Endothelial cell of umbilical vein (primary cell): Measurements from ENCODE around the gene UBA6. TPM values are rescaled to one million over a fixed set of nuclear protein-coding genes. Genes with fewer than 3 reads are reported as not detected.

Experiments used
- BruUV-seq: library from RNA; stranded (reverse); fragments of 400-500 nt; replicated peaks from 2 replicates; lab custom pipeline; 2021; lab: Mats Ljungman, UMichigan
- CTCF ChIA-PET: fragments of 300-600, 350-600 bp; sonication (Branson Sonifier 250); formaldehyde crosslinking; loops from one replicate; lab custom pipeline; 2021; ENCODE audit warnings: antibody characterized with exemption, inconsistent platforms; lab: Charles Lee
- POLR2A ChIA-PET: fragments of 300-600, 350-600 bp; sonication (Branson Sonifier 250); formaldehyde crosslinking; loops from one replicate; lab custom pipeline; 2021; ENCODE audit warnings: antibody characterized with exemption, inconsistent platforms; lab: Charles Lee
- DNase-seq: peaks from one replicate; pipeline ENCODE4 v3.0.0-alpha.2; 2011; ENCODE audit warnings: low read depth, low spot score
- FAIRE-seq: peaks from 2 replicates; lab custom pipeline; 2011; peaks lifted over from hg19 to GRCh38; lab: Jason Lieb, UNC
- H2AFZ ChIP-seq: 2 replicates; pipeline ENCODE4 v1.6.0; 2012; ENCODE audit warnings: low read depth, low read length, control low read depth, inconsistent platforms
- H3K27ac ChIP-seq: 2 replicates; pipeline ENCODE4 v1.5.1; 2011; ENCODE audit warnings: low read depth, mild to moderate bottlenecking, control low read depth, low read length, moderate library complexity; ENCODE audit not compliant: insufficient read depth
- H3K27me3 ChIP-seq, 2 experiments: 2 replicates each; pipeline versions ENCODE4 v1.6.0 to v1.6.1; 2011; ENCODE audit warnings: low read length in 2 of 2, mixed read lengths in 1 of 2; ENCODE audit not compliant: control insufficient read depth in 2 of 2, insufficient read depth in 2 of 2
- H3K36me3 ChIP-seq, 2 experiments: 2 replicates in 1 of 2; 3 replicates in 1 of 2; pipeline ENCODE4 v1.5.1; 2011; ENCODE audit warnings: low read length in 2 of 2, mild to moderate bottlenecking in 1 of 2, moderate library complexity in 1 of 2; ENCODE audit not compliant: control insufficient read depth in 2 of 2, insufficient read depth in 2 of 2; ENCODE audit errors: extremely low read depth in 1 of 2
- H3K4me1 ChIP-seq: 3 replicates; pipeline ENCODE4 v1.5.1; 2011; ENCODE audit warnings: mild to moderate bottlenecking, low read length; ENCODE audit not compliant: control insufficient read depth, insufficient read depth; ENCODE audit errors: extremely low read depth
- H3K4me2 ChIP-seq: 2 replicates; pipeline ENCODE4 v1.6.1; 2011; ENCODE audit warnings: low read length, control low read depth, mixed read lengths; ENCODE audit not compliant: insufficient read depth
- H3K4me3 ChIP-seq, 3 experiments: fragments of 200-600 bp in 1 of 3; sonication (generic), shearing (Covaris generic) in 1 of 3; replicated peaks in 1 of 3; 2 replicates each; pipeline ENCODE4 v1.5.1; 2011 to 2016; ENCODE audit warnings: control low read depth in 3 of 3, low read length in 3 of 3, mild to moderate bottlenecking in 2 of 3, inconsistent platforms in 1 of 3, low read depth in 1 of 3, moderate library complexity in 1 of 3; ENCODE audit not compliant: insufficient read depth in 1 of 3
- H3K79me2 ChIP-seq: 2 replicates; pipeline ENCODE4 v1.6.0; 2012; ENCODE audit warnings: low read length, inconsistent platforms; ENCODE audit not compliant: control insufficient read depth, insufficient read depth
- H3K9ac ChIP-seq: replicated peaks from 2 replicates; pipeline ENCODE3; 2011; ENCODE audit warnings: low read length, control low read depth; ENCODE audit not compliant: insufficient read depth; ENCODE audit errors: extremely low read depth
- H3K9me1 ChIP-seq: replicated peaks from 3 replicates; pipeline ENCODE4 v1.6.0; 2011; ENCODE audit warnings: mild to moderate bottlenecking, low read length; ENCODE audit not compliant: control insufficient read depth, insufficient read depth; ENCODE audit errors: extremely low read depth
- H3K9me3 ChIP-seq: replicated peaks from 2 replicates; pipeline ENCODE4 v1.5.1; 2012; ENCODE audit warnings: low read length, inconsistent platforms; ENCODE audit not compliant: control insufficient read depth, insufficient read depth
- H4K20me1 ChIP-seq: replicated peaks from 2 replicates; pipeline ENCODE3; 2011; ENCODE audit warnings: mild to moderate bottlenecking, low read length; ENCODE audit not compliant: control insufficient read depth, insufficient read depth; ENCODE audit errors: extremely low read depth
- EZH2 ChIP-seq: IDR thresholded peaks from 2 replicates; pipeline ENCODE4 v1.6.1; 2012; ENCODE audit warnings: borderline replicate concordance, low read depth, mild to moderate bottlenecking, moderate library complexity, low read length, inconsistent platforms; ENCODE audit not compliant: severe bottlenecking
- FOS ChIP-seq: IDR thresholded peaks from 2 replicates; pipeline ENCODE4 v1.6.1; 2011; ENCODE audit warnings: mild to moderate bottlenecking, low read length, moderate library complexity, borderline replicate concordance; ENCODE audit not compliant: insufficient read depth
- GATA2 ChIP-seq: IDR thresholded peaks from 2 replicates; pipeline ENCODE4 v1.7.0; 2011; ENCODE audit warnings: low read depth, mild to moderate bottlenecking, moderate library complexity, mixed read lengths, low read length; ENCODE audit not compliant: insufficient read length, insufficient read depth
- JUN ChIP-seq: IDR thresholded peaks from 2 replicates; pipeline ENCODE4 v1.6.1; 2011; ENCODE audit warnings: borderline replicate concordance, low read depth; ENCODE audit not compliant: insufficient read length, insufficient read depth
- MYC ChIP-seq: IDR thresholded peaks from one replicate; pipeline ENCODE4 v1.6.1; 2011; ENCODE audit warnings: mild to moderate bottlenecking, low read depth, low read length
- POLR2A ChIP-seq: IDR thresholded peaks from 2 replicates; pipeline ENCODE4 v1.6.1; 2012; ENCODE audit warnings: low read depth, mild to moderate bottlenecking, control low read depth, low read length
- POLR2AphosphoS5 ChIP-seq: IDR thresholded peaks from 2 replicates; pipeline ENCODE4 v1.6.1; 2012; ENCODE audit warnings: low read depth, mild to moderate bottlenecking, control low read depth, low read length, moderate library complexity; ENCODE audit not compliant: insufficient read depth
- dilution Hi-C: fragments of 300-500 bp; cut with MboI; formaldehyde crosslinking; loops from one replicate; pipeline ENCODE4 v1.15.0; 2019; ENCODE audit warnings: low sequenced_read_pairs; ENCODE audit not compliant: extremely low pct_ligation_motif_present
- intact Hi-C: fragments of 100-400 bp; cut with micrococcal nuclease; formaldehyde crosslinking; loops from one replicate; pipeline ENCODE4 v1.10.0; 2022
- polyA plus RNA-seq, 4 experiments: library from polyadenylated mRNA; depleted of rRNA in 3 of 4; stranded (reverse) in 3 of 4; unstranded in 1 of 4; fragments of >200 nt; gene quantifications; 2 replicates each; pipeline versions ENCODE4 v1.2.1 to v1.2.3, GENCODE V29; 2011 to 2012; ENCODE audit warnings: missing spikeins in 1 of 4
- total RNA-seq: library from RNA; stranded (reverse); gene quantifications from 2 replicates; pipeline ENCODE4 v1.2.3, GENCODE V29; 2021
- TF ChIP-seq, protein P1 (sequence below): IDR thresholded peaks from 2 replicates; pipeline ENCODE4 v1.6.1; 2011; ENCODE audit not compliant: insufficient read depth, insufficient read length
- TF ChIP-seq, protein P2 (sequence below), 2 donors: IDR thresholded peaks; 1 replicate in 1 of 2; 2 replicates in 1 of 2; pipeline ENCODE4 v1.5.1; 2011; ENCODE audit warnings: low read length in 2 of 2, mild to moderate bottlenecking in 2 of 2, moderate library complexity in 2 of 2, control low read depth in 1 of 2, inconsistent platforms in 1 of 2, low read depth in 1 of 2; ENCODE audit not compliant: insufficient read depth in 1 of 2; ENCODE audit errors: extremely low read depth in 1 of 2

The UBA6 gene
- total and polyA plus RNA-seq, 2 donors (not counting 3 experiments of a cell fraction or from before 2014, with no cell fraction given) = 30.9 to 96.4 TPM

DNA sequence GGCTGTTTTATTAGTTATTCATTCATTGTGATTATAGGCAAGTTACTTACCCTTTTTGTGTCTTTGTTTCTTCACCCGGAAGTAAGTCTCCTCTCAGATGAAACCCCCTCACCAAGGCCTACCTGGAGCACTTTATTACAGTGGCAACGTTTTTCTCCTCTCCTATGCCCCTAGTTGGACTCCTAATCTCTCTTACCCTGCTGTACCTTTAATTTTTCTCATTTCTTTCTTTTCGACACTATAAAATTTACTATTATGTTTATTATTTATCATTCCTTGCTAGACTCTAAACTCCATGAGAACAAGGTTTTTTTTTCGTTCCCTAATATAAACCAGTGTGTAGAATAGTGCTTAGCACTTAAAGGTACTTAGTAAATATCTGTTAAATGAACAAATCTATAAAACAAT lies 124.9 kb downstream of the UBA6 start:
- DNase-seq (no peak), FAIRE-seq (no peak)
- Histone ChIP-seq H3K4me3 (no peak overlapping the region), H3K4me2 (no peak overlapping the region), H3K9ac (no peak overlapping the region), H3K27me3 (no peaks in the 10 kb centered on the region), H3K36me3 (no peaks in the 10 kb centered on the region), H3K9me3 (no peaks in the 10 kb centered on the region), H3K4me1 (no peaks in the 10 kb centered on the region), H3K9me1 (no peaks in the 10 kb centered on the region), H2AFZ (no peak overlapping the region), H4K20me1 (no peaks in the 10 kb centered on the region), H3K27ac (no peak overlapping the region), H3K79me2 (no peaks in the 10 kb centered on the region)
- ChIA-PET CTCF (no interaction called here), POLR2A (no interaction called here)
- dilution Hi-C loops = no loop called here
- TF ChIP-seq POLR2AphosphoS5 (no peak), MYC (no peak), EZH2 (no peak), JUN (no peak), GATA2 (no peak), FOS (no peak), POLR2A (no peak)
- TF ChIP-seq, protein P1, sequence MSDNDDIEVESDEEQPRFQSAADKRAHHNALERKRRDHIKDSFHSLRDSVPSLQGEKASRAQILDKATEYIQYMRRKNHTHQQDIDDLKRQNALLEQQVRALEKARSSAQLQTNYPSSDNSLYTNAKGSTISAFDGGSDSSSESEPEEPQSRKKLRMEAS = no peak
- TF ChIP-seq, protein P2, sequence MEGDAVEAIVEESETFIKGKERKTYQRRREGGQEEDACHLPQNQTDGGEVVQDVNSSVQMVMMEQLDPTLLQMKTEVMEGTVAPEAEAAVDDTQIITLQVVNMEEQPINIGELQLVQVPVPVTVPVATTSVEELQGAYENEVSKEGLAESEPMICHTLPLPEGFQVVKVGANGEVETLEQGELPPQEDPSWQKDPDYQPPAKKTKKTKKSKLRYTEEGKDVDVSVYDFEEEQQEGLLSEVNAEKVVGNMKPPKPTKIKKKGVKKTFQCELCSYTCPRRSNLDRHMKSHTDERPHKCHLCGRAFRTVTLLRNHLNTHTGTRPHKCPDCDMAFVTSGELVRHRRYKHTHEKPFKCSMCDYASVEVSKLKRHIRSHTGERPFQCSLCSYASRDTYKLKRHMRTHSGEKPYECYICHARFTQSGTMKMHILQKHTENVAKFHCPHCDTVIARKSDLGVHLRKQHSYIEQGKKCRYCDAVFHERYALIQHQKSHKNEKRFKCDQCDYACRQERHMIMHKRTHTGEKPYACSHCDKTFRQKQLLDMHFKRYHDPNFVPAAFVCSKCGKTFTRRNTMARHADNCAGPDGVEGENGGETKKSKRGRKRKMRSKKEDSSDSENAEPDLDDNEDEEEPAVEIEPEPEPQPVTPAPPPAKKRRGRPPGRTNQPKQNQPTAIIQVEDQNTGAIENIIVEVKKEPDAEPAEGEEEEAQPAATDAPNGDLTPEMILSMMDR (IDR thresholded peaks at IDR 0.05; ENCODE audit: extremely low read depth in 1 of 2, insufficient read depth in 1 of 2, low read depth in 1 of 2, low read length in 2 of 2) = no peak
- intact Hi-C loops = no loop called here
- no TSS peak for BruUV-seq
